GM18511 (cell line): Measurements from ENCODE around the gene MICAL3.

Experiments used
- ATAC-seq: cut with Tn5 transposase; IDR thresholded peaks from one replicate; pipeline ENCODE4 v1.9.1; 2021; ENCODE audit warnings: mild to moderate bottlenecking, moderate library complexity; ENCODE audit not compliant: unreplicated experiment

Gene MICAL3

DNA sequence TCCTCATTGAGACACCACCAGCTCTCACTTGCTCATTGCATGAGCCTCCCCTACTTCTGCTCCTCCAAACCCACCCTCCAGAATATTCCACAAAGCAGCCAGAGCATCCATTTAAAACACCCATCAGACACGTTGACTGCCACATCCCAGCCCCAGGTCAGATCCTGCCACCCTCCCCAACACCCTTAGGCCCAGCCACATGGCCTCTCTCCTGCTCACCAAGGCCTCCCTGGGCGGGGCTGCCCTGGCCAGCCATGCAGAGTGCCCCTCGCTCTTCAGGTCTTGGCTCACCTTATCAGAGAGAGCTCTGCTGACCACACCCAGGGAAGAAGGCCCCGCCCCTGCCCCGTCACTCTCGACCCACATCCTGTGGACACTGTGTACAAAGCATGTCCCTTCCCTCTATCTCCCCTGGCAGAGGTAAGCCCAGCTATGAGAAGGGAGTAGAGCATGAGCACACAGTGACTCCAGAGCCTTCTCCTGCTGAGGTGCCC is 106.8 kb downstream of the MICAL3 start:
- no peak for ATAC-seq

DNA sequence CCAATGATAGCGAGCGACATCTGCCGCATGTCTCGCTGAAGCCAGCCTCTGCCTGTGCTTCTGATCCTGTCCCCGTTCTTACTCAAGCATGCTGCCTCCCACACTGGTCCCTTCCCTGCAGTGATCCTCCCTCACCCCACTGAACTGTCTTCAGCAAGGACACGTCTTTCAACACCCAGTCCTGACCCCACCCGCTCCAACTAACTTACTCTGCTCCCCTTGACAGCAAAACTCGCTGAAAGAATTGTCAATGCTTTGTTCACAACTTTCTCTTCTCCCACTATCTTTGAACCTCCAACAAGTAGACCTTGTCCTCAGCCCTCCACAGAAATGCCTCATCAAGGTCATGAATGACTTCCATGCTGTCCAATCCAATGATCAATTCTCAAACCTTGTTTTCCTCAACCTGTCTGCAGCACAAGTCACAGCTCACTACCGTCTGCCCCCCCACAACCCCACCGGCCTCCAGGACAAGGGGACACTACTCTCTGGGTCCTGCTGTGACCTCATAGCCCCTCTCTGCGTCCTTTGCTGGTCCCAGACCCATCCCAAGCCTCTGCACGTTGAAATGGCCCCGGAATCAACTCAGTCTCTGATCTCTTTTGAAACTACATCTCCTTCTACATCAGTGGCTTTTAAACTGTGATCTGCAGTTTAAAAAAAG is 108.0 kb downstream of the MICAL3 start:
- ATAC-seq: no peak

DNA sequence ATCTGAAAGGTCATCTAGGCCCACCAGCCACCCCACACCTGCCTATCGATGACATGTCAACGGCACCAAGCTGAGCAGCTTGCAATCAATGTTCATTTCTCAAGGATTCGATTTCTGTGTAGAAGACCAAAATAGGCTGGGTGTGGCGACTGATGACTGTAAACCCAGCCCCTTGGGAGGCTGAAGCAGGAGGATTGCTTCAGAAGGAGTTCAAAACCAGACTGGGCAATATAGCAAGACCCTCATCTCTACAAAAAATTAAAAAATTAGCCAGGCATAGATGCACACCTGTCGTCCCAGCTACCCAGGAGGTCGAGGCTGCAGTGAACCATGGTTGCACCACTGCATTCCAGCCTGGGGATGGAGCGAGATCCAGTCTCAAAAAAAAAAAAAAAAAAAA is 108.7 kb downstream of the MICAL3 start:
- no peak for ATAC-seq

GRCh38 chr22:17915188-17915587 is 109.2 kb downstream of the MICAL3 start:
- no peak for ATAC-seq

DNA sequence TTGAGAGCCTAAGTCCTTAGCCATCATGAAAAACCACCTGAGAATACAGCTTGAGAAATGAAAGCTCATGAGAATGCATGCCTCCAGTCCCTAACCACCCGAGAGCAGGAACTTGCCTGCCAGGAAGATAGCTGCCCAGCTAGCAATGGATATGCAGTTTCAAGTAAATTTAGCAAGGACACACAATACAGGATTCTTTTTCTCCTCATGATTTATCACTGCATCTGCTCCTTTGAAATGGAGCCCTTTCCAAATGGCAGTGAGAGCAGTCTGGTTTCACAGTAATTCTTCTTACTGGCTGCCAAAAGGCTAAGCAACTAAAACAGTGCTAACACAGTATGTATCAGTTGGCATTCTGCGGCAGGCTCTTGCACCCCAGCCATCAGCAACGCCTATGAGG is 109.9 kb downstream of the MICAL3 start:
- no peak for ATAC-seq

DNA sequence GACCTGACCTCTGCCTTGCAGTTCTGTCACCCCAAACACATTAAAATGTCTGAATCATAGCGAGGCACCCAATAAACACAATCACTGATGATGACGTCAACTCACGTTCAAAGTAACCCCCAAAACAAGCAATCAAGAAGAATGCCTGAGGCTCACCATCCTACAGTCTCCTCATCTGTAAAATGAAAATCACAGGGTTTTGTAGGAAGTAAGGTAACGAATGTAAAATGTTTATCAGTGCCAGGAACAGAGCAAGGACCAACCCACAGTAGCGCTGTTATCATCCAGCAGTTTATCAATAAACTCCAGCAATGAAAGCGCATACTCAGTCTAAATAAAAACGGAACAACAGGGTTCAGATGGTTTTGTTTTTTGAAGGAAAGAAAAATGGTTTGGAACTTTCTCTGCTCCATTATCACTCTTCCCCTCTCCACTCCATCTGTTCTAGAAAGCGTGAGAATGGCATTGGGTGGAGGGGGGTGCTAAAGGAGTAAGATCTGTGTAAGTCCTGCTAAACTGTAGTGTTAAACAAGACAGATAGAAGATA is 110.5 kb downstream of the MICAL3 start:
- no peak for ATAC-seq

GRCh38 chr22:17912945-17913721 is 111.2 kb downstream of the MICAL3 start:
- ATAC-seq: no peak

DNA sequence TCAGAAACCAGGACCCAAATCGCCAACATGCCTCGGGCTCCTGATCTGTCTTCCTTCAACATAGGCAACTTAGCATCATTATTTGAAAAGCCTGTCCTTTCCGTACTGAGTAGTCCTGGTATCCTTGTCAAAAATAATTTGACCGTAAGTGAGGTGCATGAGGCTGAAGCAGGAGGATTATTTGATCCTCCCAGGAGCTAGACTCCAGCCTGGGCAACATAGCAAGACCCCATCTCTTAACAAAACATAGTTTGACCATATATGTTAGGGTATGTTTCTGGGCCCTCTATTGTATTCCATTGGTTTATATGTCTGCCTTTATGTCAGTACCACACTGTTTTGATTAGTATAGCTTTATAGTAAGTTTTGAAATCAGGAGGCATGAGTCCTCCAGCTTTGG is 112.5 kb downstream of the MICAL3 start:
- ATAC-seq: no peak

GRCh38 chr22:17911312-17911705 is 113.1 kb downstream of the MICAL3 start:
- ATAC-seq: no peak

DNA sequence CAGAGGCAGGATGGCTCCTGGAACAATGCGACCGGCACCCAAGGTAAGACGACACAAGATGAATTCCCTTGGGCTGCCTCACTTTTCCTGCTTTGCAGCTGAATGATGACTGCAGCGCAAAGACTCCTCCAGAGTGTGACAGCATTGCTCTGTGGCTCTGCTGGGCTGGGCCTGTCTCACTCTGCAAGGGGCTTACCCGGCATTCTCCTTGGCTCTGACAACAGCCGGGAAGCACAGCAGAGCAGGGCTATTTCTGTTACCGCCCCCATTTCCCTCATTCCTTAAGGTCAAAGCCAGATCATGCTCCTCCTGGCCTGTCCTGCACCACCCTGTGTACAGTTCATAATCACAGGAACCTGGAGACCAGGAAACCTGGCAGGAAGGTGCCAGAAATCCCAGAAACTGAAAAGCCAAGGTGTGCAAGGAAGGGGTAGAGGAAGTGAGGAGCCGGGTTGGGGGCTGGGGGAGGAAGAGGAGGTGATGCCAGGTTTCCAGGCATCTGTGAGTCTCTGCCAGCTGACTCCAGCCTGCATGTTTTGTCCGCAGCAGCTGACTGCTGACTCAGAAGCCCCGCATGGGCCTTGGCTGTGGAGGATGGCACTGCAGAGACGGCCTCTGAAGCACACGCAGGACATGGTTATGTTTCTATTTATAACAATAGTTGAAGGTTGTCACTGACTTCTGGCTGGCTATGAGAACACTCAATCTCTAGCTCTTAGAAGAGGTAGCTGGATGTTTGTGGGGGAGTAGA is 113.6 kb downstream of the MICAL3 start:
- ATAC-seq: no peak

DNA sequence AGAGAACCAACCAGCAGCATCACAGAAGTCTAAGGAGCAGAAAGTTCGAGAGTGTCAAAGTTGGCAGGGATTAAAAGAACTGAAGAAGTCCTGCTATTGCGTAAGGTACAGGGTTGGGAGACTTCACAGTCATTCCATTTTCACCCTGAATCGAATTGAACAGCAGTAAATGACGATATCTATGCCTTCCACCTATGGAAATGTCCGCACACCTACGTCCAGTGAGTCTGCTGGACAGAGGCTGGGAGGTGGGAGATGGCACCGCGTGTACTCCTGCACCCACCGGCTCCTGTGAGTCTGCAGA is 116.7 kb downstream of the MICAL3 start:
- no peak for ATAC-seq

DNA sequence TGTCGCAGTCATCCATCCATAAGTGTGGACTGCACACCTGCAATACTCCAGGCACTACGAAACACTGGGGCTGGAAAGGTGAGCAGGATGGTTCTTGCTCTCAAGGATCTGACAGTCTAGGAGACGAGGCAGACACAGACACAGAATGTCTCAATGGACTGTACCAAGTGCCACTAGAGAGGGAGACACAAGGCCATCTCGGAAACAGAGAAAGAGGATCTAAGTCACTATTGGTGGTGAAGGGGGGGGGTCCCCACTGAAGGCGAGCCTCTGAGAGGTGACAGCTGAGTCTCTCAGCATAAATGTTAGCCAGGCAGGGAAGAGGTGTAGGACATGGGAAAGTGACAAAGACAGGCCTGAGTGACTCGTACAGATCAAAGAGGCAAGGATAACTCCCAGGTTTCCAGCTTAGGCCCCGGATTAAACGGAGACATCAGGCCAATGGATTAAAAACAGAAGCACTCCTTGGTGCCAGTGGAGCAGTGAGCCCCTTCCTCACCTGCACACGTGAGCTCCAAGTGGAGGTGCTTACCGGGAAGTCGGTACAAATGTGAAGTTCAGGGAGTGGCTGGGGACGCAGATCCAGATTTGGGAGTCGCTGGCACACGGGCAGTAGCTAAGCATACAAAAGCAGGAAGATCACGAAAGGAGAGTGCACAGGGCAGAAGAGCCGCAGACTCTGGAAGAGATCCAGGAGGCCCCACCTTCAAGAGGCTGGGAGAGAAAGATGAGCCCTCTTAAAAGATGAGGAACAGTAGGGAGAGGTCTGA is 117.2 kb downstream of the MICAL3 start:
- ATAC-seq: no peak

GRCh38 chr22:17905445-17905844 is 118.9 kb downstream of the MICAL3 start:
- no peak for ATAC-seq

GRCh38 chr22:17903564-17904295 is 120.6 kb downstream of the MICAL3 start:
- ATAC-seq: no peak

GRCh38 chr22:17902960-17903359 is 121.4 kb downstream of the MICAL3 start:
- no peak for ATAC-seq

DNA sequence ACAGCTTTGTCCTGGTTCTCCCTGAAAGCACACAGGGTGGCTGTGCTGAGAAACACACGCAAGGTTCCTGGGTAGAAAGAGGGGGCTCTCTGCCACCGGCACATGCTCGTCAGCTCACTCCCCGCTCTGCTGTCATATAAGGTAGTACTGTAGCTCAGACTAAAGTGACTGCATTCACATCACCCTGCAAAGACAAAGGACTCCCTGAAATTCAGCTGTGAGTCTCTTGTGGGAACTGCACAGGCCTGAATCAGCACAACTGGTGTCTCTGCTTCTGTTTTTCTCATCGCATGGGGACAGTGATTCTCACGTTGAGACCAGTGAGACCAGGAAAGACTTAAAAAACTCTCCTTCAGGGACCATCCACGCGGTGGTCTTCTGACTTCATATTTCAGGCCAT is 126.0 kb downstream of the MICAL3 start:
- ATAC-seq: no peak

DNA sequence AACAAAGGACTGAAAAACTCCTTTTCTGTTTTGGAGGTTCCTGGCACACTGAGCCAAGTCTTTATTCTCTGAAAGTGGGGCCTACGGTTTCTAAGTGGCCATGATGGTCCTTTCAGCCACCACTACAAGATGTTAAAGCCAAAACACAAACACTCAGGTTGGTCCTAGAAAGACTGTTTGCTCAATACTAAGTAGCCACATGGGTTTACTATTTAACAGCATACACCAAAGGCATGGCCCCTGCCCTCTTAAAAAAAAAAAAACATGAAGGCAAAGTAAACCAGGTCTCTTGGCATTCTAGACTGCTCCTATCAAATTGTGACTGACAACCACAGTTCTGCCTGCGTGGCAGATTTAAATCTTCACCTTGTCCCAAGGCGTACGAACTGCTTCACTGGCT is 126.5 kb downstream of the MICAL3 start:
- ATAC-seq: no peak

- ATAC-seq: no peak
These were observed 126.9 kb downstream of the MICAL3 start for GRCh38 chr22:17897426-17897825.

- no peak for ATAC-seq
These were observed 127.8 kb downstream of the MICAL3 start for GRCh38 chr22:17896586-17896985.

- no peak for ATAC-seq
These were observed 130.3 kb downstream of the MICAL3 start for GRCh38 chr22:17893900-17894535.
